Stimulated activated CD4-positive, alpha-beta T cell treated with anti-CD3 and anti-CD28 coated beads, TNF-alpha, amount 100 ng/mL, for 4 hours (primary cell): ENCODE data around the gene MAPK1.
A peak's percentile ranks its signal among the peaks of the same experiment; 100 is the strongest.
"Not testable (repeated sequence)": the region's sequence is repeated elsewhere in the genome, so short reads cannot be mapped to it uniquely, and the experiment has no call there.

Experiments
- DNase-seq, 3 experiments: peaks; one replicate each; pipeline ENCODE4 v3.0.0-alpha.2; 2020; ENCODE audit warnings: low read depth in 3 of 3

Gene MAPK1

DNA sequence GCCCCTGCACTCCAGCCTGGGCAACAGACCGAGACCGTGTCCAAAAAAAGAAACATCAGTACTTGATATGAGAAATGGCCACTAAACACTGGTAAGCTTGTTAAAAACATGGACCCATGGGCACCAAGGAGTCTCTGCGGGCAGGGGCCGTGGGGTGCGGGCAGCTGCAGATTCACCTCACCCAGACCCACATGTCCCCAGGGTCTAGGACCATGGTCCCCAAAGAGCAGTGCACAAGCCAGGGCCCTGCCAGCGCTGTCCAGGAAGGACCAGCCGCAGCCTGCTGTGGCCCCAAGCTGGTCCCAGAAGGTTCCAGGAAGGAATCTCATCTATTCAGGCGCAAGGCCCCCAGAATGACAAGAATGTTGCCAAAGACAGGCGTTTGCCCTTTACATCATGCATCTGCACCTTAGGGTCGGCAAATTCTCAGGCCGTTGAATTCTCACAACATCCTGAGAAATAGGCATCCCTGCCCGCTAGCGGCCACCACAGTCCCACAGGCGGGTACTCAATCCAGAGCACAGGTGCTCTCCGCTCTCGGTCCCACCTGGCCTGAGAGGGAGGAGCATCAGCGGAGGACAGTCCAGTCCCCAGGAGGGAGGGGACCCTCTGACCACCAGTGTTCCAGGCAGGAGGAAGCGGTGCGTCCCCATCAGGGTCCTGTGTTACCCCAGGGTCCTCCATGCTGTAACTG, 141.3 kb downstream of the MAPK1 start:
- no peak for DNase-seq

DNA sequence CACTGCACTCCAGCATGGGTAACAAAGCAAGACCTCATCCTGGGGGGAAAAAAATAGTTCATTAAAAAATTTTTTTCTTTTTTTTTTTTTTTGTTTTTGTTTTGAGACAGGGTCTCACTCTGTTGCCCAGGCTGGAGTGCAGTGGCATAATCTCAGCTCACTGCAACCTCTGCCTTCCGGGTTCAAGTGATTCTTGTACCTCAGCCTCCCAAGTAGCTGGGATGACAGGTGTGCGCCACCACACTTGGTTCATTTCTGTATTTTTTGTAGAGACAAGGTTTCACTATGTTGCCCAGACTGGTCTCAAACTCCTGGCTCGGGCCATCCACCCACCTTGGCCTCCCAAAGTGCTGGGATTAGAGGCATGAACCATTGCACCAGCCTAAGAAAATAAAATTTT, 142.9 kb downstream of the MAPK1 start:
- DNase-seq = not testable (repeated sequence)

GRCh38 chr22:21721195-21721852, 146.1 kb downstream of the MAPK1 start:
- not testable (repeated sequence) for DNase-seq

DNA sequence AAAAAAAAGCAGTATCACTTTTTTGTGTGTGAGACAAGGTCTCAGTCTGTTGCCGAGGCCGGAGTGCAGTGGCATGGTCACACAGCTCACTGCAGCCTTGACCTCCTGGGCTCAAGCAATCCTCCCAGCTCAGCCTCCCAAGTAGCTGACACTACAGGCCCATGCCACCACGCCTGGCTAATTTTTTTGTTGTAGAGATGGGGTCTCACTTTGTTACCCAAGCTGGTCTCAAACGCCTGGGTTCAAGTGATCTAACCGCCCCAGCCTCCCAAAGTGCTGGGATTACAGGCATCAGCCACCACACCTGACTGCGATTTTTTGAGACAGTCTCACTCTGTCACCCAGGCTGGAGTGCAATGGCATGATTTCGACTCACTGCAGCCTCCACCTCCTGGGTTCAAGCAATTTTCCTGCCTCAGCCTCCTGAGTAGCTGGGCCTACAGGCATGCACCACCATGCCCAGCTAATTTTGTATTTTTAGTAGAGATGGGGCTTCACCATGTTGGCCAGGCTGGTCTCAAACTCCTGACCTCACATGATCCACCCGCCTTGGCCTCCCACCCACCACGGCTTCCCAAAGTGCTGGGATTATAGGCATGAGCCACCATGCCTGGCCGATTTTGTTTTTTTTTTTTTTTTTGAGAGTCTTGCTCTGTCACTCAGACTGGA, 147.1 kb downstream of the MAPK1 start:
- not testable (repeated sequence) for DNase-seq

DNA sequence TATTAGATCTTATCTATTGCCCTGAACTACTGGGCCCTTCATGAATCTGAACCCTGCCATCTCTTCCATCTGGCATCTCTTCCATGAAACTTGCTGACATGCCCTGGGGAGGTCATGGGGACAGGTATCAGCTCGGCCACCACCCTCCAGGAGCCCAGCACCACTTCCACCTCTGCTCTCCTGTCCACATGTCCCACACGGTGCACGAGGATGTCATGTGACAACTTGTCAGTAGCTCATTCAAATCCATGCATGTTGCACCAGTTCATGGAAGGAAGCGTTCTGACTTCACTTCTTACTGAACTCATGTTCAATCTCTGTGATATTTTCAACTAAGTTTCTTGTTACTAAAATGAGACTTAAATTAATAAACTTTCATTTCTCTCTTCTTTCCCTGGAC, 148.4 kb downstream of the MAPK1 start:
- DNase-seq = no peak

- no peak for DNase-seq
Measured at GRCh38 chr22:21718499-21718898, 148.9 kb downstream of the MAPK1 start.

GRCh38 chr22:21716395-21717122, 150.9 kb downstream of the MAPK1 start:
- not testable (repeated sequence) for DNase-seq

- DNase-seq = no peak
Measured at GRCh38 chr22:21714786-21715185, 152.7 kb downstream of the MAPK1 start.

- no peak for DNase-seq
Measured at GRCh38 chr22:21714059-21714770, 153.2 kb downstream of the MAPK1 start.

DNA sequence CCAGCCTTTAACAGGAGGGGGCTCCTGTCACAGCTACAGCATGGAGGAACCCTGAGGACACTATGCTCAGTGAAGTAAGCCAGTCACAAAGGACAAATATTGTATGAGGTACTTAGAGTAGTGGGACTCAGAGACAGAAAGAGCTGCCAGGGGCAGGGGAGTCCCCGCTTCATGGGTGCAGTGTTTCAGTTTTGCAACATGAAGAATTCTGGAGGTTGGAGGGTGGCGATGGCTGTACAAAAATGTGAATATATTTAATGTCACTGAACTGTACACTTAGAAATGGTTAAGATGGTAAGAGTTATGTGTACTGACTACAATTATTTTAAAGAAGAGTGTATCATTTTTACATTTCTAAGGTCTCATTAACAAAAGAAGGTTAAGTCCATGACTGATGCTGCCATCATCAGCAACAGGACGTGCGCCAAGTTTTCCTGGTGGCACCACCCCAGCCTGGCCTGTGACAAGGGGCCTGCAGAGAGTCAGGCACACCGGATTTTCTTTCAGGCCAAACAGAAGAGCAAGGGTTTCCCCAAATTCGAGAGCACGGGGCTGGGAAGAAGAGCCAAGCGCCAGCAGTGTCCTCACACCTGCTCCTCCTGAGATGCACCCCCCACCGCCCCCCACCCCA, 153.9 kb downstream of the MAPK1 start:
- DNase-seq = no peak

- peak in 2 of 3 experiments; percentile 28 to 33 for DNase-seq
Measured at GRCh38 chr22:21712751-21713427, 154.6 kb downstream of the MAPK1 start.

DNA sequence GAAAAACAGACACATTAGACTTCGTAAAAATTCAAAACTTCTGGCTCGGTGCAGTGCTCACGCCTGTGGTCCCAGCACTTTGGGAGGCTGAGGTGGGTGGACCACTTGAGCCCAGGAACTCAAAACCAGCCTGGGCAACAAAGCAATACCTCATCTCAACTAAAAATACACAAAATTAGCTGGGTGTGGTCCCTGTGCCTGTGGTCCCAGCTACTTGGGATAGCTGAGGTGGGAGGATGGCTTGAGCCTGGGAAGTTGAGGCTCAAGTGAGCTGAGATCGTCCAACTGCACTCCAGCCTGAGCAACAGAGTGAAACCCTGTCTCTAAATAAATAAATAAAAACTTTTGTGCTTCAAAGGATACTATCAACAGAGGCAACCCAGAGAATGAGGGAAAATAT, 155.6 kb downstream of the MAPK1 start:
- no peak for DNase-seq

- DNase-seq = no peak
Measured at GRCh38 chr22:21710156-21710555, 157.3 kb downstream of the MAPK1 start.

DNA sequence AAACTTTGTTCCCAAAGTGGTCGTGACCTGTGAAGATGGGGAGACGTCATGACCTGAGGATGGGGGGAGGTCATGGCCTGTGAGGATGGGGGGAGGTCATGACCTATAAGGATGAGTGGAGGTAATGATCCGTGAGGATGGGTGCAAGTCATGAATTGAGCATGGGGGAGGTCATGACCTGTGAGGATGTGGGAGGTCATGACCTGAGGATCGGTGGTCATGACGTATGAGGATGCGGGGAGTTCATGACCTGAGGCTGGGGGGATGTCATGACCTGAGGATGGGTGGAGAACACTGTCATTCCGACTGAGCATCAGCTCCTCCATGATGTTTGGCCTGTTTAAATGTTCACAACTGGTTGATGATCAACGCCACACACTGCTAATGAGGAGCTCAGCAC, 157.8 kb downstream of the MAPK1 start:
- no peak for DNase-seq

GRCh38 chr22:21708960-21709359, 158.5 kb downstream of the MAPK1 start:
- no peak for DNase-seq

DNA sequence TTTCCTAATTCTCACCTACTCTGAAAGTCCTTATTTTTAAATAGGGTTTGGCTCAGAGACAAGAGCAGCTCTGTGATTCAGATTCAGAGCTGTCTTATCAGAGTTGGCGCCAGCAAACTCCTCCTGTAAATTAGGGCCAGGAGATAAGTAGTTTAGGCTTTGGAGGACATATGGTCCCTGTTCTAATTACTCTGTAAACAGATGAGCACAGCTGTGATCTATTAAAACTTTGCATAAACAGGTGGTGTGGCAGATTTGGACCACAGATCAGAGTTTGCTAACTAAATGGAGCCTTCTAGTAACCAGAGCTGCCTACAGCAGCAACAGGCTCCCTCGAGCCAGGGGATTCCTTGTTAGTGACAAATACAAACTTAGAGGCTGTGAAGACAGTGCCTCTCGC, 159.8 kb downstream of the MAPK1 start:
- DNase-seq = no peak
